IPS-18a (cell line): ENCODE measurements around the gene C20orf173.

ENCODE experiments used
- H3K27ac ChIP-seq: one replicate; pipeline ENCODE4 v1.5.1; 2013; ENCODE audit warnings: low read length
- H3K27me3 ChIP-seq: one replicate; pipeline ENCODE4 v1.6.1; 2013; ENCODE audit warnings: mild to moderate bottlenecking, low read length; ENCODE audit not compliant: control insufficient read depth, insufficient read depth
- H3K36me3 ChIP-seq: one replicate; pipeline ENCODE4 v1.6.1; 2013; ENCODE audit warnings: low read depth, low read length; ENCODE audit not compliant: control insufficient read depth
- H3K4me1 ChIP-seq: one replicate; pipeline ENCODE4 v1.6.1; 2013; ENCODE audit warnings: low read depth, low read length; ENCODE audit not compliant: control insufficient read depth
- H3K4me3 ChIP-seq: one replicate; pipeline ENCODE4 v1.5.1; 2013; ENCODE audit warnings: low read length
- H3K9ac ChIP-seq: one replicate; pipeline ENCODE4 v1.6.1; 2013; ENCODE audit warnings: mild to moderate bottlenecking, low read length, moderate library complexity
- H3K9me3 ChIP-seq: one replicate; pipeline ENCODE4 v1.6.1; 2013; ENCODE audit warnings: low read depth, low read length; ENCODE audit not compliant: control insufficient read depth

The C20orf173 gene

GRCh38 chr20:35517125-35517524 lies 12.3 kb downstream of the C20orf173 start:
- no peak overlapping the region for H3K27ac ChIP-seq
- H3K9me3 ChIP-seq, result no peaks in the 10 kb centered on the region
- H3K9ac ChIP-seq, result no peak overlapping the region
- H3K4me1 ChIP-seq, result no peaks in the 10 kb centered on the region
- H3K36me3 ChIP-seq, result peaks cover 8% of the 10 kb centered on the region
- no peak overlapping the region for H3K4me3 ChIP-seq
- no peaks in the 10 kb centered on the region for H3K27me3 ChIP-seq

GRCh38 chr20:35515949-35516645 lies 13.4 kb downstream of the C20orf173 start:
- Histone ChIP-seq H3K36me3 (peaks cover 19% of the 10 kb centered on the region), H3K4me3 (no peak overlapping the region), H3K27ac (no peak overlapping the region), H3K9ac (no peak overlapping the region), H3K4me1 (no peaks in the 10 kb centered on the region), H3K9me3 (no peaks in the 10 kb centered on the region), H3K27me3 (no peaks in the 10 kb centered on the region)

GRCh38 chr20:35515341-35515740 lies 14.1 kb downstream of the C20orf173 start:
- H3K27ac ChIP-seq, result no peak overlapping the region
- no peaks in the 10 kb centered on the region for H3K4me1 ChIP-seq
- H3K9ac ChIP-seq, result no peak overlapping the region
- H3K36me3 ChIP-seq, result peaks cover 25% of the 10 kb centered on the region
- no peak overlapping the region for H3K4me3 ChIP-seq
- no peaks in the 10 kb centered on the region for H3K9me3 ChIP-seq
- H3K27me3 ChIP-seq, result no peaks in the 10 kb centered on the region

GRCh38 chr20:35514371-35514932 lies 15.0 kb downstream of the C20orf173 start:
- Histone ChIP-seq H3K4me1 (no peaks in the 10 kb centered on the region), H3K36me3 (peaks cover 30% of the 10 kb centered on the region), H3K9ac (no peak overlapping the region), H3K27me3 (no peaks in the 10 kb centered on the region), H3K4me3 (no peak overlapping the region), H3K27ac (no peak overlapping the region), H3K9me3 (no peaks in the 10 kb centered on the region)

GRCh38 chr20:35511814-35512420 lies 17.5 kb downstream of the C20orf173 start:
- peaks cover 40% of the 10 kb centered on the region for H3K36me3 ChIP-seq
- no peaks in the 10 kb centered on the region for H3K4me1 ChIP-seq
- H3K9me3 ChIP-seq, result no peaks in the 10 kb centered on the region
- H3K9ac ChIP-seq, result no peak overlapping the region
- no peak overlapping the region for H3K4me3 ChIP-seq
- H3K27ac ChIP-seq, result no peak overlapping the region
- no peaks in the 10 kb centered on the region for H3K27me3 ChIP-seq

- Histone ChIP-seq H3K36me3 (peaks cover 44% of the 10 kb centered on the region), H3K9ac (no peak overlapping the region), H3K27me3 (no peaks in the 10 kb centered on the region), H3K4me3 (no peak overlapping the region), H3K9me3 (no peaks in the 10 kb centered on the region), H3K27ac (no peak overlapping the region), H3K4me1 (no peaks in the 10 kb centered on the region)
Observed at GRCh38 chr20:35510951-35511735, 18.3 kb downstream of the C20orf173 start.

- Histone ChIP-seq H3K36me3 (peaks cover 44% of the 10 kb centered on the region), H3K4me1 (no peaks in the 10 kb centered on the region), H3K9ac (no peak overlapping the region), H3K27me3 (no peaks in the 10 kb centered on the region), H3K9me3 (no peaks in the 10 kb centered on the region), H3K27ac (no peak overlapping the region), H3K4me3 (no peak overlapping the region)
Observed at GRCh38 chr20:35508493-35509218, 20.8 kb downstream of the C20orf173 start.

GRCh38 chr20:35506872-35507638 lies 22.4 kb downstream of the C20orf173 start:
- Histone ChIP-seq H3K27me3 (no peaks in the 10 kb centered on the region), H3K4me3 (no peak overlapping the region), H3K27ac (no peak overlapping the region), H3K4me1 (no peaks in the 10 kb centered on the region), H3K36me3 (peaks cover 55% of the 10 kb centered on the region), H3K9me3 (no peaks in the 10 kb centered on the region), H3K9ac (no peak overlapping the region)

GRCh38 chr20:35506179-35506578 lies 23.3 kb downstream of the C20orf173 start:
- no peaks in the 10 kb centered on the region for H3K27me3 ChIP-seq
- no peak overlapping the region for H3K27ac ChIP-seq
- H3K4me3 ChIP-seq, result no peak overlapping the region
- H3K9ac ChIP-seq, result no peak overlapping the region
- H3K36me3 ChIP-seq, result peaks cover 53% of the 10 kb centered on the region
- no peaks in the 10 kb centered on the region for H3K9me3 ChIP-seq
- no peaks in the 10 kb centered on the region for H3K4me1 ChIP-seq

- Histone ChIP-seq H3K9ac (no peak overlapping the region), H3K27ac (no peak overlapping the region), H3K4me1 (no peaks in the 10 kb centered on the region), H3K4me3 (no peak overlapping the region), H3K27me3 (no peaks in the 10 kb centered on the region), H3K9me3 (no peaks in the 10 kb centered on the region), H3K36me3 (peaks cover 45% of the 10 kb centered on the region)
Observed at GRCh38 chr20:35504751-35505150, 24.7 kb downstream of the C20orf173 start.
